ENCODE results near the gene DNAJB11.
"Not testable (repeated sequence)": the region's sequence is repeated elsewhere in the genome, so short reads cannot be mapped to it uniquely, and the experiment has no call there.

DNAJB11 gene

GRCh38 chr3:186570096-186570940 lies at the start of gene DNAJB11:
Gene DNAJB11, plus strand, starts transcription at chr3:186570720. Its CDS starts 178 bp downstream, at chr3:186570898.
- peak; percentile 88 to 97 (median 95) for DNase-seq (ENCODE audit: low read depth in 2 of 3, low spot score in 2 of 3)

- DNase-seq (ENCODE audit: low read depth in 2 of 3, low spot score in 2 of 3) = no peak
Observed at GRCh38 chr3:186520957-186521842, 49.3 kb upstream of the DNAJB11 start.

- no peak for DNase-seq (ENCODE audit: low read depth in 2 of 3, low spot score in 2 of 3)
Observed at GRCh38 chr3:186523022-186523421, 47.5 kb upstream of the DNAJB11 start.

GRCh38 chr3:186523434-186523833 lies 47.1 kb upstream of the DNAJB11 start:
- DNase-seq (ENCODE audit: low read depth in 2 of 3, low spot score in 2 of 3) = no peak

GRCh38 chr3:186524616-186525015 lies 45.9 kb upstream of the DNAJB11 start:
- DNase-seq (ENCODE audit: low read depth in 2 of 3, low spot score in 2 of 3) = no peak

GRCh38 chr3:186525369-186526255 lies 44.9 kb upstream of the DNAJB11 start:
- no peak for DNase-seq (ENCODE audit: low read depth in 2 of 3, low spot score in 2 of 3)

GRCh38 chr3:186526256-186526606 lies 44.3 kb upstream of the DNAJB11 start:
- DNase-seq (ENCODE audit: low read depth in 2 of 3, low spot score in 2 of 3) = no peak

GRCh38 chr3:186529201-186529999 lies 41.1 kb upstream of the DNAJB11 start:
- no peak for DNase-seq (ENCODE audit: low read depth in 2 of 3, low spot score in 2 of 3)

- no peak for DNase-seq (ENCODE audit: low read depth in 2 of 3, low spot score in 2 of 3)
Observed at GRCh38 chr3:186530415-186530814, 40.1 kb upstream of the DNAJB11 start.

- not testable (repeated sequence) for DNase-seq (ENCODE audit: low read depth in 2 of 3, low spot score in 2 of 3)
Observed at GRCh38 chr3:186531694-186532093, 38.8 kb upstream of the DNAJB11 start.

GRCh38 chr3:186532598-186533072 lies 37.9 kb upstream of the DNAJB11 start:
- no peak for DNase-seq (ENCODE audit: low read depth in 2 of 3, low spot score in 2 of 3)

- no peak for DNase-seq (ENCODE audit: low read depth in 2 of 3, low spot score in 2 of 3)
Observed at GRCh38 chr3:186534113-186534669, 36.3 kb upstream of the DNAJB11 start.

- no peak for DNase-seq (ENCODE audit: low read depth in 2 of 3, low spot score in 2 of 3)
Observed at GRCh38 chr3:186536883-186537844, 33.4 kb upstream of the DNAJB11 start.

GRCh38 chr3:186538779-186539178 lies 31.7 kb upstream of the DNAJB11 start:
- no peak for DNase-seq (ENCODE audit: low read depth in 2 of 3, low spot score in 2 of 3)

- DNase-seq (ENCODE audit: low read depth in 2 of 3, low spot score in 2 of 3) = peak; percentile 44 to 58 (median 51)
Observed at GRCh38 chr3:186540221-186540834, 30.2 kb upstream of the DNAJB11 start.

GRCh38 chr3:186540835-186541226 lies 29.7 kb upstream of the DNAJB11 start:
- no peak for DNase-seq (ENCODE audit: low read depth in 2 of 3, low spot score in 2 of 3)

GRCh38 chr3:186544281-186544680 lies 26.2 kb upstream of the DNAJB11 start, which contains the start of gene CRYGS:
Gene CRYGS, minus strand, starts transcription at chr3:186544380. Its CDS starts 54 bp downstream, at chr3:186544326.
- no peak for DNase-seq (ENCODE audit: low read depth in 2 of 3, low spot score in 2 of 3)

GRCh38 chr3:186549497-186549896 lies 21.0 kb upstream of the DNAJB11 start:
- DNase-seq (ENCODE audit: low read depth in 2 of 3, low spot score in 2 of 3) = no peak

All from activated CD8-positive, alpha-beta memory T cell treated with anti-CD3 and anti-CD28 coated beads for 48 hours (primary cell).